Choroid plexus epithelial cell (primary cell): ENCODE results near the gene PCDHA6.
"Not testable (repeated sequence)": the region's sequence is repeated elsewhere in the genome, so short reads cannot be mapped to it uniquely, and the experiment has no call there.

Experiments
- DNase-seq: peaks from one replicate; pipeline ENCODE4 v3.0.0-alpha.2; 2010; ENCODE audit warnings: low read depth
- H3K4me3 ChIP-seq: 2 replicates; pipeline ENCODE4 v1.5.1; 2011; ENCODE audit warnings: low read depth, mild to moderate bottlenecking, control low read depth, low read length, moderate library complexity
- CTCF ChIP-seq: conservative IDR thresholded peaks from 2 replicates; pipeline ENCODE4 v1.5.1; 2011; ENCODE audit warnings: low read depth, mild to moderate bottlenecking, control low read depth, inconsistent platforms, low read length, moderate library complexity

Gene PCDHA6

DNA sequence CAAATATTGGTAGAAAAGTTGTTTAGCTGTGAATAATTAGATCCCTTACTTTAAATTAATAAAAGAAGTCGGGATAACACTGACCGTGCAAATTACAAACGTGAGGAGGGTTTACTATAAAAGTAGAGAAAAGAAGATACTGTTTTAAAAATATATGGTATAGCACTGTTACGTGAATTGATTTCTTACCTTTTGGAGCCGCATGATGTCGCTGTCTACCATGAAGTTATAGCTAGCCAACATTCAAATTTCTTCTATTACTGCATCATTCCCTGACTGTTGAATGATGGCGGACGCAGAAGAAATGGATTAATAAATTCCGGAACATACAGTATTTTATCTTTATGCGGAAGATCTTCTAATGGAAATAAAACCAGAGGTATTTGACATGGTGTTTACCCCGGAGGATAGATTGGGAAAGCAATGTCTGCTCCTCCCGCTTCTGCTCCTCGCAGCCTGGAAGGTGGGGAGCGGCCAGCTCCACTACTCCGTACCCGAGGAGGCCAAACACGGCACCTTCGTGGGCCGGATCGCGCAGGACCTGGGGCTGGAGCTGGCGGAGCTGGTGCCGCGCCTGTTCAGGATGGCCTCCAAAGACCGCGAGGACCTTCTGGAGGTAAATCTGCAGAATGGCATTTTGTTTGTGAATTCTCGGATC is at the start of gene PCDHA6:
Gene PCDHA6 (plus strand): TSS at position 257 of the 658 bp plus-strand sequence. CDS start 132 bp downstream, at position 389.
- H3K4me3 ChIP-seq: no peak within 1 kb of the TSS
- peak; percentile 3 for DNase-seq
- no peak for TF ChIP-seq CTCF

GRCh38 chr5:140780512-140780911 is 47.2 kb upstream of the PCDHA6 start:
- H3K4me3 ChIP-seq: no peak overlapping the region
- no peak for TF ChIP-seq CTCF
- DNase-seq: no peak

- no peak for DNase-seq
- TF ChIP-seq CTCF: no peak
- no peak within 1 kb of the TSS for H3K4me3 ChIP-seq
Measured at GRCh38 chr5:140785905-140786686, 41.7 kb upstream of the PCDHA6 start, which contains the start of gene PCDHA1. PCDHA1 (plus strand) TSS chr5:140786140.

- DNase-seq: not testable (repeated sequence)
Measured at GRCh38 chr5:140787422-140787821, 40.3 kb upstream of the PCDHA6 start.

DNA sequence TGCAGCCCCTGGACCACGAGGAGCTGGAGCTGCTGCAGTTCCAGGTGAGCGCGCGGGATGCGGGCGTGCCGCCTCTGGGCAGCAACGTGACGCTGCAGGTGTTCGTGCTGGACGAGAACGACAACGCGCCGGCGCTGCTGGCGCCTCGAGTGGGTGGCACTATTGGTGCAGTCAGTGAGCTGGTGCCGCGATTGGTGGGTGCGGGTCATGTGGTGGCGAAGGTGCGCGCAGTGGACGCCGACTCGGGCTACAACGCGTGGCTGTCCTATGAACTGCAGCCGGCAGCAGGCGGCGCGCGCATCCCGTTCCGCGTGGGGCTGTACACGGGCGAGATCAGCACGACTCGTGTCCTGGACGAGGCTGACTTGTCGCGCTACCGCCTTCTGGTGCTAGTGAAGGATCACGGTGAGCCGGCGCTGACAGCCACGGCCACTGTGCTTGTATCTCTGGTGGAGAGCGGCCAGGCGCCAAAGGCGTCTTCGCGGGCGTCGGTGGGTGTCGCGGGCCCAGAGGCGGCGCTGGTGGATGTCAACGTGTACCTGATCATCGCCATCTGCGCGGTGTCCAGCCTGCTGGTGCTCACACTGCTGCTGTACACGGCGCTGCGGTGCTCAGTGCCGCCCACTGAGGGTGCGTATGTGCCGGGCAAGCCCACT is 39.8 kb upstream of the PCDHA6 start:
- not testable (repeated sequence) for DNase-seq

More at GRCh38 chr5:140787422-140787821, 40.3 kb upstream of the PCDHA6 start:
- H3K4me3 ChIP-seq: not testable (repeated sequence)

GRCh38 chr5:140791089-140791488 is 36.7 kb upstream of the PCDHA6 start:
- no peak overlapping the region for H3K4me3 ChIP-seq
- TF ChIP-seq CTCF: no peak
- DNase-seq: no peak

More for the DNA sequence above, 39.8 kb upstream of the PCDHA6 start:
- not testable (repeated sequence) for H3K4me3 ChIP-seq

DNA sequence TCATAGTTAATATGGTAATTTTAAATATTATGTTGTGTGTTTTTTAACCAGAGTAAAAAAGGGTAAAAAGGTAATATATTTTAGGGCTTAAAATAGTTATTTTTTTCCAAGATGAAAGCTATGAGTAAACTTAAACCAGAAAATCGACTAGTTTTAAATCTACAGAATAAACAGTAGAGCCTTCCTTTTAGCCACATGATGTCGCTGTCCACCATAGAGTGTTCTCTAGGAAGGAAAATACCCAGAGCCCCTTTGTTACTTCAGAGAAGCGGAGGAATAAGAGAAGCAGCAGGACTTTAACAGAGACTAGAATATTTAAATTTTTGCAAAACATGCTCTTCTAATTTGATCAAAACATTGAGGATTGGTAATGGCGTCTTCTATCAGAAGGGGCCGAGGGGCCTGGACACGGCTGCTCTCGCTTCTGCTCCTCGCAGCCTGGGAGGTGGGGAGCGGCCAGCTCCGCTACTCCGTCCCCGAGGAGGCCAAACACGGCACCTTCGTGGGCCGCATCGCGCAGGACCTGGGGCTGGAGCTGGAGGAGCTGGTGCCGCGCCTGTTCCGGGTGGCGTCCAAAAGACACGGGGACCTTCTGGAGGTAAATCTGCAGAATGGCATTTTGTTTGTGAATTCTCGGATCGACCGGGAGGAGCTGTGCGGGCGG is 33.0 kb upstream of the PCDHA6 start, which contains the start of gene PCDHA2:
Gene PCDHA2 (plus strand): TSS at position 258 of the 664 bp plus-strand sequence.
- no peak for TF ChIP-seq CTCF
- DNase-seq: no peak
- H3K4me3 ChIP-seq: no peak within 1 kb of the TSS
